ENCODE results near the gene UNC79. TPM values are rescaled to one million over a fixed set of nuclear protein-coding genes. Genes with fewer than 3 reads are reported as not detected.

UNC79 gene
- total RNA-seq, 1 experiment from 2014 or later, result not detected

- DNase-seq (ENCODE audit: low spot score), result no peak
Measured at GRCh38 chr14:93748208-93749075, 317.7 kb downstream of the UNC79 start.

GRCh38 chr14:93749076-93749420 lies 318.3 kb downstream of the UNC79 start:
- DNase-seq (ENCODE audit: low spot score), result no peak

GRCh38 chr14:93751946-93752655 lies 321.4 kb downstream of the UNC79 start:
- no peak for DNase-seq (ENCODE audit: low spot score)

GRCh38 chr14:93752980-93753561 lies 322.3 kb downstream of the UNC79 start:
- DNase-seq (ENCODE audit: low spot score), result no peak

- DNase-seq (ENCODE audit: low spot score), result no peak
Measured at GRCh38 chr14:93753647-93754046, 322.9 kb downstream of the UNC79 start.

GRCh38 chr14:93757206-93757605 lies 326.5 kb downstream of the UNC79 start:
- DNase-seq (ENCODE audit: low spot score), result no peak

Small RNA genes lying within 50 kb of the gene (small RNA-seq; reads per million reads assigned to genes)
- gene RF00019 (not detected), gene RF02271 (not detected), gene RNU6-1258P (not detected)

Other genes starting within 250 kb of the UNC79 start
- 14.8 and 18.2 TPM in 2 replicates for gene MOAP1, start 246.0 kb upstream of the UNC79 start, total RNA-seq (2014; rRNA removed; shearing (Covaris generic))
- 5.7 and 6.0 TPM in 2 replicates for gene LYSET, start 245.6 kb upstream of the UNC79 start, total RNA-seq (2014; rRNA removed; shearing (Covaris generic))
- gene GON7, start 223.9 kb upstream of the UNC79 start, total RNA-seq (2014; rRNA removed; shearing (Covaris generic)), result 15.5 and 20.0 TPM in 2 replicates
- gene UBR7, start 223.7 kb upstream of the UNC79 start, total RNA-seq (2014; rRNA removed; shearing (Covaris generic)), result 36.7 and 55.8 TPM in 2 replicates
- 7.3 and 9.4 TPM in 2 replicates for gene BTBD7, start 97.9 kb upstream of the UNC79 start, total RNA-seq (2014; rRNA removed; shearing (Covaris generic))
- gene COX8C, start 83.8 kb upstream of the UNC79 start, total RNA-seq (2014; rRNA removed; shearing (Covaris generic)), result not detected in 2 replicates

Data from HT-29 (cell line).